HepG2 (cell line): Measurements from ENCODE around the gene ZNF514. TPM values are rescaled to one million over a fixed set of nuclear protein-coding genes. Genes with fewer than 3 reads are reported as not detected.

Experiments
- FOXM1 ChIP-seq: sonication (generic); formaldehyde crosslinking; IDR thresholded peaks from 2 replicates; pipeline ENCODE4 v1.5.0; 2020; ENCODE audit warnings: missing genetic modification reagents
- GTF2F1 ChIP-seq: fragments of 150-350 bp; IDR thresholded peaks from 2 replicates; pipeline ENCODE4 v1.6.1; 2014; ENCODE audit warnings: low read length
- ISX ChIP-seq: sonication (generic); formaldehyde crosslinking; conservative IDR thresholded peaks from 2 replicates; pipeline ENCODE4 v1.5.0; 2020; ENCODE audit warnings: missing genetic modification reagents
- NR2C2 ChIP-seq: sonication (generic); formaldehyde crosslinking; IDR thresholded peaks from 2 replicates; pipeline ENCODE4 v1.4.0; 2020; ENCODE audit warnings: missing genetic modification reagents, mild to moderate bottlenecking, moderate library complexity, borderline replicate concordance
- POLR2AphosphoS5 ChIP-seq: IDR thresholded peaks from 2 replicates; pipeline ENCODE4 v1.6.1; 2012; ENCODE audit warnings: low read depth, low read length
- SPEN ChIP-seq: sonication (generic); formaldehyde crosslinking; IDR thresholded peaks from 2 replicates; pipeline ENCODE4 v1.5.1; 2020; ENCODE audit warnings: low read depth, mild to moderate bottlenecking, missing genetic modification reagents
- SRSF1 ChIP-seq: fragments of 200-400 bp; formaldehyde crosslinking; optimal IDR thresholded peaks from 2 replicates; pipeline ENCODE3; 2017; ENCODE audit warnings: mild to moderate bottlenecking, low read depth, low read length, moderate library complexity
- XRCC5 ChIP-seq: fragments of 200-400 bp; formaldehyde crosslinking; optimal IDR thresholded peaks from 2 replicates; pipeline ENCODE3; 2017; ENCODE audit warnings: mild to moderate bottlenecking, low read length
- ZBTB7B ChIP-seq: sonication (generic); formaldehyde crosslinking; IDR thresholded peaks from 2 replicates; pipeline ENCODE4 v1.4.0; 2020; ENCODE audit warnings: missing genetic modification reagents
- ZC3H13 ChIP-seq: sonication (generic); formaldehyde crosslinking; IDR thresholded peaks from 2 replicates; pipeline ENCODE4 v1.8.1; 2023; ENCODE audit warnings: mild to moderate bottlenecking, missing genetic modification reagents, moderate library complexity
- ZKSCAN8 ChIP-seq: IDR thresholded peaks from 2 replicates; pipeline ENCODE4 v1.6.1; 2016; ENCODE audit warnings: borderline replicate concordance, missing genetic modification reagents, missing compliant biosample characterization
- ZMYM3 ChIP-seq: sonication (generic); formaldehyde crosslinking; IDR thresholded peaks from 2 replicates; pipeline ENCODE4 v1.5.1; 2020; ENCODE audit warnings: mild to moderate bottlenecking, missing genetic modification reagents
- ZNF326 ChIP-seq: sonication (generic); formaldehyde crosslinking; IDR thresholded peaks from 2 replicates; pipeline ENCODE4 v1.4.0; 2020; ENCODE audit warnings: missing genetic modification reagents, borderline replicate concordance
- ZNF510 ChIP-seq: sonication (generic); formaldehyde crosslinking; IDR thresholded peaks from 2 replicates; pipeline ENCODE4 v1.4.0; 2020; ENCODE audit warnings: low read depth, mild to moderate bottlenecking, missing genetic modification reagents
- ZNF546 ChIP-seq: sonication (generic); formaldehyde crosslinking; conservative IDR thresholded peaks from 2 replicates; pipeline ENCODE4 v1.8.1; 2023; ENCODE audit warnings: mild to moderate bottlenecking, missing genetic modification reagents
- ZNF776 ChIP-seq: sonication (generic); formaldehyde crosslinking; IDR thresholded peaks from 2 replicates; pipeline ENCODE4 v1.4.0; 2020; ENCODE audit warnings: mild to moderate bottlenecking, missing genetic modification reagents
- ZSCAN30 ChIP-seq: sonication (generic); formaldehyde crosslinking; IDR thresholded peaks from 2 replicates; pipeline ENCODE4 v1.5.0; 2020; ENCODE audit warnings: mild to moderate bottlenecking, missing genetic modification reagents
- polyA plus RNA-seq, 8 experiments: library from polyadenylated mRNA; depleted of rRNA in 3 of 8; stranded (reverse) in 7 of 8; unstranded in 1 of 8; fragments of >200 nt; fragmentation: Illumina TruSeq in 4 of 8; extraction: Trizol in 4 of 8; gene quantifications; 2 replicates each; pipeline versions ENCODE4 v1.2.1 to v1.2.3, GENCODE V29; 2011 to 2016; ENCODE audit warnings: low read depth in 4 of 8, missing spikeins in 1 of 8, mixed read lengths in 1 of 8; ENCODE audit not compliant: insufficient read depth in 1 of 8
- total RNA-seq, 5 experiments: library from RNA; depleted of rRNA; stranded (reverse); fragments of >200 nt; fragmentation: Illumina TruSeq; extraction: Trizol; gene quantifications; 2 replicates each; pipeline ENCODE4 v1.2.3, GENCODE V29; 2016; ENCODE audit warnings: low read depth in 1 of 5
- TF ChIP-seq, protein P1 (sequence below): IDR thresholded peaks from 2 replicates; pipeline ENCODE4 v1.6.1; 2016; ENCODE audit warnings: low read depth, control low read depth
- TF ChIP-seq, protein P2 (sequence below): sonication (generic); formaldehyde crosslinking; conservative IDR thresholded peaks from 2 replicates; pipeline ENCODE4 v1.8.1; 2023; ENCODE audit warnings: missing genetic modification reagents
- TF ChIP-seq, protein P3 (sequence below): IDR thresholded peaks from 2 replicates; pipeline ENCODE4 v1.6.1; 2016; ENCODE audit warnings: low read depth
- TF ChIP-seq, protein P4 (sequence below): IDR thresholded peaks from 2 replicates; pipeline ENCODE4 v1.6.1; 2016; ENCODE audit warnings: low read depth, borderline replicate concordance
- TF ChIP-seq, protein P5 (sequence below): IDR thresholded peaks from 2 replicates; pipeline ENCODE4 v1.4.0; 2020; ENCODE audit warnings: mild to moderate bottlenecking, missing genetic modification reagents

Gene ZNF514
- total and polyA plus RNA-seq, 2 of the 13 experiments (the other 11 are each of a cell fraction or from before 2014, with no cell fraction given), result 15.2 to 18.7 TPM

DNA sequence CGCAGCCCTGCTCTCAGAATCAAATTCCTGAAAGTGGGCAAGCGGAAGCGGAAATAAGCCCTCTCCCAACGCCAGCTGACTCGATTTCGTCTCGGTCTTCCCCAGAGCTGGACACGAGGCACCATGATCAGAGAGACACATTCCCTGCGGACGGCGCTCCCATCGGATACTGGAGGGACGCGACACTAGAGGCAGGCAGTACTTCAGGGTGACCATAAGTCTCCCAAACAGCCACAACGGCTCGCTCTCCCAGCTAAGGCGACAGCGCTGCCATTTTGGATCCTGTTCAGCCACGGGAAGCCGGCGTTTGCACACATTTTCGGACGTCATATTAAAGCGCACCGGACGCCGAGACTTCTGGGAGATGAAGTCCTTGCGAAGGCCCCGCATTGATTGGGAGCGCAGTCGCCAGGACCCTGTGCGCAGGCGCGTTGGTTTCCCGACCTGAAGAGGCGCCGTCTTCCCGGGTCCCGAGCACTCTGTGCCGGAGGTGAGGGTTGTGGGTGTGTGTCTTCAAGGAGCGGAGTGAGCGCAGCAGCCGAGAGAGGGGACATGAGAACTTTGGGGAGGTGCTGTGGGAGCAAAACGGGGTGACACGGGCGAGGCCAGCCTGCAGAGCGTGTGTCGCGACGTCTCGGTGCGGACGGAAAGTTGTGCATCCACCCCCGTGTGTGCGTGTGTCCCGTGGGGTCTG is 5.9 kb upstream of the ZNF514 start, which contains the start of gene ZNF2 (continued):
- TF ChIP-seq, protein P1, sequence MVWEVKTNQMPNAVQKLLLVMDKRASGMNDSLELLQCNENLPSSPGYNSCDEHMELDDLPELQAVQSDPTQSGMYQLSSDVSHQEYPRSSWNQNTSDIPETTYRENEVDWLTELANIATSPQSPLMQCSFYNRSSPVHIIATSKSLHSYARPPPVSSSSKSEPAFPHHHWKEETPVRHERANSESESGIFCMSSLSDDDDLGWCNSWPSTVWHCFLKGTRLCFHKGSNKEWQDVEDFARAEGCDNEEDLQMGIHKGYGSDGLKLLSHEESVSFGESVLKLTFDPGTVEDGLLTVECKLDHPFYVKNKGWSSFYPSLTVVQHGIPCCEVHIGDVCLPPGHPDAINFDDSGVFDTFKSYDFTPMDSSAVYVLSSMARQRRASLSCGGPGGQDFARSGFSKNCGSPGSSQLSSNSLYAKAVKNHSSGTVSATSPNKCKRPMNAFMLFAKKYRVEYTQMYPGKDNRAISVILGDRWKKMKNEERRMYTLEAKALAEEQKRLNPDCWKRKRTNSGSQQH, result peak; percentile 86; the same call in 1 of the 2 replicates
- TF ChIP-seq FOXM1, result no peak
- no peak for TF ChIP-seq ZNF326 (CRISPR knock-in tag)
- no peak for TF ChIP-seq GTF2F1
- 0 out of 2 replicates have a peak, but pooled peaks have one; percentile 12 for TF ChIP-seq ZBTB7B
- TF ChIP-seq ZNF776 (CRISPR knock-in tag), result no peak; the same call in 1 of the 2 replicates
- TF ChIP-seq SPEN (CRISPR knock-in tag), result peak; percentile 90
- no peak for TF ChIP-seq ZSCAN30
- TF ChIP-seq, protein P2, sequence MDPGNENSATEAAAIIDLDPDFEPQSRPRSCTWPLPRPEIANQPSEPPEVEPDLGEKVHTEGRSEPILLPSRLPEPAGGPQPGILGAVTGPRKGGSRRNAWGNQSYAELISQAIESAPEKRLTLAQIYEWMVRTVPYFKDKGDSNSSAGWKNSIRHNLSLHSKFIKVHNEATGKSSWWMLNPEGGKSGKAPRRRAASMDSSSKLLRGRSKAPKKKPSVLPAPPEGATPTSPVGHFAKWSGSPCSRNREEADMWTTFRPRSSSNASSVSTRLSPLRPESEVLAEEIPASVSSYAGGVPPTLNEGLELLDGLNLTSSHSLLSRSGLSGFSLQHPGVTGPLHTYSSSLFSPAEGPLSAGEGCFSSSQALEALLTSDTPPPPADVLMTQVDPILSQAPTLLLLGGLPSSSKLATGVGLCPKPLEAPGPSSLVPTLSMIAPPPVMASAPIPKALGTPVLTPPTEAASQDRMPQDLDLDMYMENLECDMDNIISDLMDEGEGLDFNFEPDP, result no peak
- peak; percentile 98 for TF ChIP-seq POLR2AphosphoS5
- peak; percentile 68 for TF ChIP-seq SRSF1
- peak; percentile 93; the same call in 1 of the 2 replicates for TF ChIP-seq NR2C2
- 0 out of 2 replicates have a peak, but pooled peaks have one; percentile 11 for TF ChIP-seq ZNF546 (CRISPR knock-in tag)
- TF ChIP-seq, protein P3, sequence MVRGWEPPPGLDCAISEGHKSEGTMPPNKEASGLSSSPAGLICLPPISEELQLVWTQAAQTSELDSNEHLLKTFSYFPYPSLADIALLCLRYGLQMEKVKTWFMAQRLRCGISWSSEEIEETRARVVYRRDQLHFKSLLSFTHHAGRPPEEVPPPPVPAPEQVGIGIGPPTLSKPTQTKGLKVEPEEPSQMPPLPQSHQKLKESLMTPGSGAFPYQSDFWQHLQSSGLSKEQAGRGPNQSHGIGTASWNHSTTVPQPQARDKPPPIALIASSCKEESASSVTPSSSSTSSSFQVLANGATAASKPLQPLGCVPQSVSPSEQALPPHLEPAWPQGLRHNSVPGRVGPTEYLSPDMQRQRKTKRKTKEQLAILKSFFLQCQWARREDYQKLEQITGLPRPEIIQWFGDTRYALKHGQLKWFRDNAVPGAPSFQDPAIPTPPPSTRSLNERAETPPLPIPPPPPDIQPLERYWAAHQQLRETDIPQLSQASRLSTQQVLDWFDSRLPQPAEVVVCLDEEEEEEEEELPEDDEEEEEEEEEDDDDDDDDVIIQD (CRISPR knock-in tag), result peak; percentile 48
- no peak for TF ChIP-seq ZMYM3 (CRISPR knock-in tag)
- 0 out of 2 replicates have a peak, but pooled peaks have one; percentile 26 for TF ChIP-seq ZNF510 (CRISPR knock-in tag)
- TF ChIP-seq XRCC5, result peak; percentile 72
- TF ChIP-seq ISX (CRISPR knock-in tag), result no peak
- TF ChIP-seq, protein P4, sequence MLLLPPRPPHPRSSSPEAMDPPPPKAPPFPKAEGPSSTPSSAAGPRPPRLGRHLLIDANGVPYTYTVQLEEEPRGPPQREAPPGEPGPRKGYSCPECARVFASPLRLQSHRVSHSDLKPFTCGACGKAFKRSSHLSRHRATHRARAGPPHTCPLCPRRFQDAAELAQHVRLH (CRISPR knock-in tag), result peak; percentile 87; the same call in 1 of the 2 replicates
- TF ChIP-seq, protein P5, sequence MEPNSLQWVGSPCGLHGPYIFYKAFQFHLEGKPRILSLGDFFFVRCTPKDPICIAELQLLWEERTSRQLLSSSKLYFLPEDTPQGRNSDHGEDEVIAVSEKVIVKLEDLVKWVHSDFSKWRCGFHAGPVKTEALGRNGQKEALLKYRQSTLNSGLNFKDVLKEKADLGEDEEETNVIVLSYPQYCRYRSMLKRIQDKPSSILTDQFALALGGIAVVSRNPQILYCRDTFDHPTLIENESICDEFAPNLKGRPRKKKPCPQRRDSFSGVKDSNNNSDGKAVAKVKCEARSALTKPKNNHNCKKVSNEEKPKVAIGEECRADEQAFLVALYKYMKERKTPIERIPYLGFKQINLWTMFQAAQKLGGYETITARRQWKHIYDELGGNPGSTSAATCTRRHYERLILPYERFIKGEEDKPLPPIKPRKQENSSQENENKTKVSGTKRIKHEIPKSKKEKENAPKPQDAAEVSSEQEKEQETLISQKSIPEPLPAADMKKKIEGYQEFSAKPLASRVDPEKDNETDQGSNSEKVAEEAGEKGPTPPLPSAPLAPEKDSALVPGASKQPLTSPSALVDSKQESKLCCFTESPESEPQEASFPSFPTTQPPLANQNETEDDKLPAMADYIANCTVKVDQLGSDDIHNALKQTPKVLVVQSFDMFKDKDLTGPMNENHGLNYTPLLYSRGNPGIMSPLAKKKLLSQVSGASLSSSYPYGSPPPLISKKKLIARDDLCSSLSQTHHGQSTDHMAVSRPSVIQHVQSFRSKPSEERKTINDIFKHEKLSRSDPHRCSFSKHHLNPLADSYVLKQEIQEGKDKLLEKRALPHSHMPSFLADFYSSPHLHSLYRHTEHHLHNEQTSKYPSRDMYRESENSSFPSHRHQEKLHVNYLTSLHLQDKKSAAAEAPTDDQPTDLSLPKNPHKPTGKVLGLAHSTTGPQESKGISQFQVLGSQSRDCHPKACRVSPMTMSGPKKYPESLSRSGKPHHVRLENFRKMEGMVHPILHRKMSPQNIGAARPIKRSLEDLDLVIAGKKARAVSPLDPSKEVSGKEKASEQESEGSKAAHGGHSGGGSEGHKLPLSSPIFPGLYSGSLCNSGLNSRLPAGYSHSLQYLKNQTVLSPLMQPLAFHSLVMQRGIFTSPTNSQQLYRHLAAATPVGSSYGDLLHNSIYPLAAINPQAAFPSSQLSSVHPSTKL (CRISPR knock-in tag), result peak; percentile 64
- TF ChIP-seq ZC3H13 (CRISPR knock-in tag), result peak; percentile 66
- peak; percentile 88 for TF ChIP-seq ZKSCAN8 (CRISPR knock-in tag)
